HG03066 (cell line): ENCODE results near the gene PSMF1.

ENCODE experiments used
- ATAC-seq: cut with Tn5 transposase; IDR thresholded peaks from one replicate; pipeline ENCODE4 v1.9.1; 2021; ENCODE audit warnings: low read depth; ENCODE audit not compliant: unreplicated experiment

PSMF1 gene, protein sequence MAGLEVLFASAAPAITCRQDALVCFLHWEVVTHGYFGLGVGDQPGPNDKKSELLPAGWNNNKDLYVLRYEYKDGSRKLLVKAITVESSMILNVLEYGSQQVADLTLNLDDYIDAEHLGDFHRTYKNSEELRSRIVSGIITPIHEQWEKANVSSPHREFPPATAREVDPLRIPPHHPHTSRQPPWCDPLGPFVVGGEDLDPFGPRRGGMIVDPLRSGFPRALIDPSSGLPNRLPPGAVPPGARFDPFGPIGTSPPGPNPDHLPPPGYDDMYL

GRCh38 chr20:1118336-1119127, at the start of gene PSMF1:
Gene PSMF1, plus strand, starts transcription at chr20:1118602. Its CDS starts 172 bp downstream, at chr20:1118774.
- ATAC-seq = peak; percentile 95

GRCh38 chr20:1072258-1072657, 46.1 kb upstream of the PSMF1 start:
- ATAC-seq = no peak

GRCh38 chr20:1075616-1076015, 42.8 kb upstream of the PSMF1 start:
- ATAC-seq = no peak

DNA sequence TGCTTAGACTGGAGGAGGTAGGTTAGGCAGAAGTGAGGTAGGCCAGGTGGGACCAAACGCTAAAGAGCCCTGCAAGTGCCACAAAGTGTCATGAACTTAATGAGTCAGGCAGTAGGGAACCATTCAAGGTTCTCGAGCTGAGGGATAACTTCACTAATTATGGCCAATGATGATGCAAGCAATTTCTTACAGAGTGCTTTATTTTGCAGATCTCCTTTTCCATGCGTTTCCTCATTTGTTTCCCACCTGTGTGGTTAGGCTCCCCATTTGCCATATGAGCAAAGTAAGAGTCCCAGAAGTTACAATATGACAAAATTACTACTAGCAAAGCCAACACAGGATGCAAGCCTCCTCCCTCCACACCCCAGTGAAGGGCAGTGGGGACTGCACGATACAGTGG, 36.5 kb upstream of the PSMF1 start:
- no peak for ATAC-seq

DNA sequence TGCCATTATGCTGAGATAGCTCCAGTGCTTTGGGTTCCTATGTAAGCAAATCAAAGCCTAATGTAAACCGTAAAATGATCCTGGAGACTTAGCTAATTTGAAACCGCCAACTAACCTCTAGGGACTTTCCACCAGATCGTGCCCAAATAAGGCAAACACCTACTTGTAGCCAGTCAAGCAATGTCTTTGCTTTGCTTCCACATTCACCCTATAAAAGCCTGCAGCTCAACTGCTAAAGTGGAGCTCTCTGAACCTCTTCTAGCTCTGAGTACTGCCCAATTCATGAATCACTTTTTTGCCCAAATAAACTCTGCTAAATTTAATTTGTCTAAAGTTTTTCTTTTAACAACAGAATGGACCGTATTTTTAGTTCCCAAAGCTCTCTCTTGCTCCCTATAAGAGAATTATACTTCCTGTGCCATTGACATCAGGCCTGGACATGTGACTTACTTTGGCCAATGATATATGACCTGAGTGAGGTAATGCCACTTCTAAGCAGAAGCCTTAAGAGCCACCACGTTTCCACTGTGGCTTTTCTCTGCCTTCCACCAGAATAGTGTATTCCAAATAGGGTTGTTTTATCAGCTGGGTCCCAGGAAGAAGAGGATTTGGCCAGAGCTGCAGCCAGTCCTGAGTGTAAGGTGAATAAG, 34.8 kb upstream of the PSMF1 start:
- no peak for ATAC-seq

GRCh38 chr20:1085492-1086276, 32.7 kb upstream of the PSMF1 start:
- no peak for ATAC-seq

- ATAC-seq = no peak
Observed at GRCh38 chr20:1086277-1087213, 31.9 kb upstream of the PSMF1 start.

DNA sequence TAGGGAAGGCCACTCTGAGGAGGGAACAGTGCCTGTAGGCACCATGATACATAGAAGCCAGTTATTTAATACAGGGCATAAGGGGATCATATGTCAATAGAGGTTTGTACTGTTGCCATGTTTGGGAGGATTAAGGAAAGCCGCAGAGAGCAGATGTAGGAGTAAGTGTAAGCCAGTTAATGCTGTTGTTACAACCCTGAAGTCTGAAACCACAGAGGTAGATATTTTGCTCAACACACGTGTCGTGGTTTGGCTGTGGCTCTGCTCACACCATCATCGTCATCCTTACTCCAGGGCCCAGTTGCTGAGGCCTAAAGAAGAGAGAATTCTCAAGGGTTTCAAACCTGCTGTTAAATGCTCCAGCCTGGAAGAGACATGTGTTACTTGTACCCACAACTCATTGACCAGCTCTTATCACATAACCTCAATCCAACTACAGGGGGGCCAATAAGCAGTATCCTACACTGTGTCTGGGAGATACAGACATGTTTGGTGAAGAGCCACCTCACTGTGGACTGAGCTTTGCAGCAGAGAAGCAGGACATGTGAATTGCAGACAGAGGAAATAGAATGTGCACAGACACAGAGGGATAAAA, 31.0 kb upstream of the PSMF1 start:
- ATAC-seq = no peak

- ATAC-seq = no peak
Observed at GRCh38 chr20:1094751-1095150, 23.7 kb upstream of the PSMF1 start.

GRCh38 chr20:1101533-1101932, 16.9 kb upstream of the PSMF1 start:
- no peak for ATAC-seq

- ATAC-seq = no peak
Observed at GRCh38 chr20:1102016-1102415, 16.4 kb upstream of the PSMF1 start.

GRCh38 chr20:1103751-1104150, 14.7 kb upstream of the PSMF1 start:
- ATAC-seq = no peak

- no peak for ATAC-seq
Observed at GRCh38 chr20:1105599-1106194, 12.7 kb upstream of the PSMF1 start.

DNA sequence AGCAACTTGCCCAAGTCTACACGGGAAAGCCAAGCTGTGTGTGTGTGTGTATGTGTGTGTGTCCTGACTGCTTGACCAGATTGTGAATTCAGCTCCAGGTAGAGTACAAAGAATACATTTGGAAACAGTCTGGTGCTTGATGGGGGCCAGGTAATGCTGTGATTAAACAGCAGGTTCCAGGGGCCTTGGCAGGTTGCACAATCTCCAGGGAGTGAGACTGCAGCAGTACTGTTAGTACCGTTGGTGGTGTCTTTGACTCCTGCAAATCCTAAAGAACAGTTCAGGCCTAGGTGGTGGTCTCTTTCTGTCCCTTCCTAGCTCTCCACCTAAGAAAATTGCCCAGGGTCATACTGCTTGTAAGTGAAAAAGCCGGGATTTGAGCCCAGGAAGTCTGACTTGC, 11.2 kb upstream of the PSMF1 start:
- ATAC-seq = no peak

GRCh38 chr20:1108437-1108920, 9.9 kb upstream of the PSMF1 start:
- no peak for ATAC-seq

DNA sequence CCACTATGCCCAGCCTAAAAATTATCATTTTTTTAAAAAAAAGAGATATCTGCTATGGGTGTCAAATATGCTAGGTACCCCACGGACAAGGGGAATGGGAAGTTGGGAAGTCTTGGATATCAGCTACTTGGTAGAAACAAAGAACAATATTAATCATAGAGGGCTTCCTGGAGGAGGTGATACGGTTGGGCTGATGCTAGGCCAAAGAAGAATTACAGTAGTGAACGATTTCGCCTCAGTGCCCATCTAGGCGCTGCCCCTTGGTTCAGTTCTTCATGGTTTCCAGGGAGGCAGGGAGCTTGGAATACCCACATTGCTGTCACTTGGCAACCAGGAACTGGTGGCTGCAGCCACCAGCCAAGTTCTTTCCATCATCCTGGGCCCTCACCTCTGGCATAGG, 5.5 kb upstream of the PSMF1 start:
- ATAC-seq = no peak

GRCh38 chr20:1118004-1118335, 432 bp upstream of the PSMF1 start:
- no peak for ATAC-seq

DNA sequence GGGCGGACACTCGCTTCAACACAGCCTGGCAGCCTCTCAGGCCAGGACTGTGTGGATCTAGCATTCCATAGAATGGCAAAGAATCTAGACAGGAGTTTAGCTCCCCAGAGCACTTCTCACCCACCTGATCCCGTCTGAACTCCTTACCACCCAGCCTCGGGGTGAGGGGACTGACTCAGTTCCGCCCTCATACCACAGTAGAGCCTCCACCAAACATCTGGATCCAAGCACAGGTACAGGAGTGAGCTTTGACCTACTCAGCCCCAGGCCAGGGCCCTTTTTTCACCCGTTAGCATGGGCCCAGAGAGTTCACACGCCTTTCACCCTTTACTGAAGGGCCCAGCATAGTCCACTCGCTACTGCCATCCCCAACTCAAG, 715 bp downstream of the PSMF1 start:
- ATAC-seq = no peak

DNA sequence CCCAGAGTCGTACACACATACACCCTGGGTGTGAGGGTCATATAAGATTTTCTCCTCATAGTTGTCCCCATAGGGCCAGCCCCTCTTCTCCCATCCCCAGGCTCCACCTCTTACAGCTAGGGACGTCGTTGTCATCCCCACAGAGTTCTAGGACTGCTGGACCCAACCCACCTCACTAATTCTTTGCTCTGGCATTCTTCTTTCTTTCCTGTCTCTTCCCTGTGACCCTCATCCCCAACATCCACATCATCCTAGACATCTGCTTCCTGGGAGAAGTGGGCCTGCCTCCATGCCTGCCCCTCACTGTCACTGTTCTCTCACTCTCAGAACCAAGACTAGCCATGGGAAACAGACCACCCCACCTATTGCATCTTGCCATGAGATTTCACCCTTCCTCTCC, 1.1 kb downstream of the PSMF1 start:
- no peak for ATAC-seq
